D721Med (cell line): ENCODE data around the gene SYMPK.
"Not testable (repeated sequence)": the region's sequence is repeated elsewhere in the genome, so short reads cannot be mapped to it uniquely, and the experiment has no call there.

Source experiments
- DNase-seq: peaks from one replicate; pipeline ENCODE4 v3.0.0; 2011; ENCODE audit warnings: low spot score; ENCODE audit not compliant: insufficient read length
- FAIRE-seq: peaks from 2 replicates; lab custom pipeline; 2011; peaks lifted over from hg19 to GRCh38; lab: Jason Lieb, UNC
- TF ChIP-seq, protein P1 (sequence below): IDR thresholded peaks from 2 replicates; pipeline ENCODE4 v1.5.1; 2012; ENCODE audit warnings: mild to moderate bottlenecking, control low read depth; ENCODE audit not compliant: insufficient read depth; ENCODE audit errors: missing control alignments

SYMPK gene

DNA sequence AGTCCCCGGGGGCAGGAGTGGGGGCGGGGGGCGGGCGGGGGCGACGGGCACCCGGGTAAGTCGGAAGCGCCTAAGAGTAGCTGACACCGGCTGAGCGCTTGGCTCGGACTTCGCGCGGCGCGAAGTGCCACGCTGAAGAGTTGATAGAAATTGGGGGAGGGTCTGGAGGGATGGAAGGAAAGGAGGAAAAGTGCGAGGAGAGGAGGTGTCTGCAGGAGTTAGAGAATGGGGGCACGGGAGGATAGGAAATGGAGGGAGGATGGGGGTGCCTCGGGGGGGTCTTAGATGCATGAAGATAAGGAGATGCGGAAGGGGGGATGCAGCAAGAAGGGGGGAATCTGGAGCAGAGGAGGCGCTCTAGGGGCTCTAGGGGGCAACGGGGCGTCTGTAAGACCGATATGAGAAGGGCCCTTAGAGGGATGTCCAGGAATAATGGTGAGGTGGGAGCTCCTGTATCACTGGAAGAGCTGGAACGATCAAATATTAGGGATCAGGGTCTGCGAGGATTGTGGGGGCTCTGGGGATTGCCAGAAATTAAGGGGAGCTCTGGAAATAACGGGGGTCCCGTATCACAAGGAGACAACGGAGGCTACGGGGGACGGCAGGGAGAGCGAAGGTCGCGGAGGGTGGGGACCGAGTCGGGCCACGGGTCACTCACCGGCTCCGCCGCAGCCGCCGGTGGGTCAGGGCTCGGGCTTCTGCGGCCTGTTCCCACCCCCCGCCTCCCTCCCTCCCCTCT lies 39.1 kb upstream of the SYMPK start, which contains the start of gene MYPOP:
Gene MYPOP, minus strand, starts transcription at position 702 of the 739 bp plus-strand sequence. CDS start 840 bp downstream, outside the sequence.
- FAIRE-seq (no peak), DNase-seq (no peak)
- TF ChIP-seq, protein P1, sequence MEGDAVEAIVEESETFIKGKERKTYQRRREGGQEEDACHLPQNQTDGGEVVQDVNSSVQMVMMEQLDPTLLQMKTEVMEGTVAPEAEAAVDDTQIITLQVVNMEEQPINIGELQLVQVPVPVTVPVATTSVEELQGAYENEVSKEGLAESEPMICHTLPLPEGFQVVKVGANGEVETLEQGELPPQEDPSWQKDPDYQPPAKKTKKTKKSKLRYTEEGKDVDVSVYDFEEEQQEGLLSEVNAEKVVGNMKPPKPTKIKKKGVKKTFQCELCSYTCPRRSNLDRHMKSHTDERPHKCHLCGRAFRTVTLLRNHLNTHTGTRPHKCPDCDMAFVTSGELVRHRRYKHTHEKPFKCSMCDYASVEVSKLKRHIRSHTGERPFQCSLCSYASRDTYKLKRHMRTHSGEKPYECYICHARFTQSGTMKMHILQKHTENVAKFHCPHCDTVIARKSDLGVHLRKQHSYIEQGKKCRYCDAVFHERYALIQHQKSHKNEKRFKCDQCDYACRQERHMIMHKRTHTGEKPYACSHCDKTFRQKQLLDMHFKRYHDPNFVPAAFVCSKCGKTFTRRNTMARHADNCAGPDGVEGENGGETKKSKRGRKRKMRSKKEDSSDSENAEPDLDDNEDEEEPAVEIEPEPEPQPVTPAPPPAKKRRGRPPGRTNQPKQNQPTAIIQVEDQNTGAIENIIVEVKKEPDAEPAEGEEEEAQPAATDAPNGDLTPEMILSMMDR, result no peak

DNA sequence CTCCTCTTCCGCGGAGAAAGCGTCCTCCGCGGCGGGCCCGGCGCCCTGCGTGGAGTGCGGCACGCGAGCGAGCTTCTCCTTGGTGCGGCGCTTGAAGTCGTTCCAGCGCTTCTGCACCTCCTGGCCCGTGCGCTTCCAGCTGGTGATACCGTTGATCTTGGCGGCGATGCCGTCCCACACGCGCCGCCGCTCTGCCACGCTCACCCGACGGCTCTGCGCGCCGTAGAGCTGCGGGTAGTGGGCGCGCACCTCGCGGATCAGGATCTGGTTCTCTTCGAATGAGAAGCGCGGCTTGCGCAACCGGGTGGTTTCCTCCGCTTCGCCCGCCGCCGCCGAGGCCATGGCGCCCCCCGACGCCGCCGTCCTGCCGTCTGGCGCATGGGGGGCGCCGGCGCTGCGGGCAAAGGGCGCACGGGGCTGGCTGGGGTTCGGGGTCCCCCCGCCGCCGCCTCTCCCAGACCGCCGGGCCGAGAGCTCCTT lies 38.5 kb upstream of the SYMPK start:
- TF ChIP-seq, protein P1, result no peak
- DNase-seq (no peak), FAIRE-seq (no peak)

DNA sequence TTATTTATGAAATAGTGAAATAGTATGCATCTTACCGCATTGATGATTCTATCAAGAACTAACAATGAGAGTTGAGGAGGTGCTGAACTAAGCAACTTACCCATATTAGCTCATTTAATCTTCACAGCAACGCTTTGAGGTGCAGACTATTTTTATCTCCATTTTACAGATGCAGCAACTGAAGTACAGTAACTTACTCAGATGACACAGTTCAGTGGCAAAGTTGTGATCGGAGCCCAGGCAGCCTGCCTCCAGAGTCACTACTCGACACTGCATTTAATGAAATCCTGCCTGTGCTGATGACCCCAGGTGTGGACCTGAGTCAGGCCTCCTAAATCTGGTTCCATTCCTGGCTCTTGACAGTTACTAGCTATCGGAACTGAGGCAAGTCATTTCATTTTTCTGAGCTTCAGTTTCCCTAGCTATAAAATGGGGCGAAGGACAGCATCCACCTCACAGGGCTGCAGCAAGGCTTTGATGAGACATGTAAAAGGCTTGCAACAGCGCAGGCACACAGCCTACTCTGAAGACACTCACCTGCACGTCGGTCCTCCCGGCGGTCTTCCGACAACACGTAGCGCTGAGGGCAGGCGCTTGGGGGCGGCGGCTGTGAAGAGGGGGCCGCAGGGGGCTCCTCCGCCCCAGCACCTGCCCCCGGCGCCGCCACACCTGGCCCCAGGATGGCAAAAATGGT lies 37.9 kb upstream of the SYMPK start:
- FAIRE-seq, result no peak
- TF ChIP-seq, protein P1, result no peak
- DNase-seq, result no peak

DNA sequence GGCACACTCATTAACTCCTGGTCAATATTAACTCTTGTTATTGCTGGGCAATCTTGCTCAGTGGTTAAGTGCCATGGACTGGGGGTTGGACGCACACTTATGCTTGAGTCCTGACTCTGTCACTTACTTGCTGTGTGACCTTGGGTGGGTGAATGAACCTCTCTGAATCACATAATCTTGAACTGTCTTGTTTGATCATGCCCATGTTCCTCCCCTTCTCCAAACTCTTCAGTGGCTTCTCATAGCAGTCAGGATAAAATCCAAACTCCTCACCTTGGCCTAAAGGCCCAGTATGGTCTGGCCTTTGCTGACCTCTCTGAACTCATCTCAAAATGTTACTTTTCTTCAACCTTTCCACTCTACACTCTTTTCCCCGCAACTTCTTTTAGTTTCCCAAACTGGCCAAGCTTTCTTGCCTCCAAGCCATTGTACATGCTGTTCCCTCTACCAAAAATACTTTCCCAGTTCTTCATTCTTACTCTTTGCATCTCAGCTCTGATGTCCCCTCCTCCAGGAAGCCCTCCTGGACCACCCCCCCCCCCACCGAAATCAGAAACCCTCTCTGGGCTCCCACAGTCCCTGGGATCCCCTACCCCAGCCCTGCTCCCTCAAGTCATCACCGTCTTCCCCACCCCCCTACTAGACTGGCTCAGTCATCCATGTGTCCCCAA lies 37.1 kb upstream of the SYMPK start:
- no peak for FAIRE-seq
- no peak for DNase-seq
- TF ChIP-seq, protein P1, result no peak

DNA sequence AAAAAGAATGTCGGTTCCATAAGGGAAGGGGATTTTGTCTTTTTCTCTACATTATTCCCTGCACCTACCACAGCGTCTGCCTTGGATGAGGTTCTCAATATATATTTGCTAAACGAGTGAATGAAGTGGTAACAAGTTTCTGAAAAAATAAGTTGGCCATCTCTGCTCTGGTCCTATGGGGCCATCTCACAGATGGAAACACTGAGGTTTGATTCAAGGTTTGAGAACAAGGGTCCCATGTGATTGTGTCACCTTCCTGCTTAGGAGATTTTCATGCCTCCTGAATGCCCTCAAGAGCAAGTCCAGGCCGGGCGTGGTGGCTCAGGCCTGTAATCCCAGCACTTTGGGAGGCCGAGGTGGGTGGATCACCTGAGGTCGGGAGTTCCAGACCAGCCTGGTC lies 36.3 kb upstream of the SYMPK start:
- TF ChIP-seq, protein P1, result no peak

DNA sequence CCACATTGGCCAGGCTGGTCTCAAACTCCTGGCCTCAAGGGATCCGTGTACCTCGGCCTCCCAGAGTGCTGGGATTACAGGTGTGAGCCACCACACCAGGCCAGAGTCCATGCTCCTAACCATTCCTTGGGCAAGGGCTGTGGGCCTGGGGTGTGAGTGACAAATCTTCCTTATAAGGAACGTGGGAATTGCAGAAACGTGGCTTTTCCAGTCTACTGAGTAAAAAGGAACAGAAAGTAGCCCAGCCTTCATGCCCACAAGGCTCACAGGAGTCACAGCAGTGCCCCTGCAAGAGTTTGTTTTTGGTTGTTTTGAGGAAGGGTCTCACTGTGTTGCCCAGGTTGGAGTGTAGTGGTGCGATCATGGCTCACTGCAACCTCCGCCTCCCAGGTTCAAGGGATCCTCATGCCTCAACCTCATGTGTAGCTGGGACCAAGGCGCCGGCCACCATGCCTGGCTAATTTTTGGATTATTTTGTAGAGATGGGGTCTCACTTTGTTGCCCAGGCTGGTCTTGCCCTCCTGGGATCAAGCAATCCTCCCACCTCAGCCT lies 34.4 kb upstream of the SYMPK start:
- TF ChIP-seq, protein P1, result no peak
- DNase-seq, result no peak
- FAIRE-seq, result no peak

More for the DNA sequence above, 36.3 kb upstream of the SYMPK start:
- FAIRE-seq (no peak), DNase-seq (no peak)

DNA sequence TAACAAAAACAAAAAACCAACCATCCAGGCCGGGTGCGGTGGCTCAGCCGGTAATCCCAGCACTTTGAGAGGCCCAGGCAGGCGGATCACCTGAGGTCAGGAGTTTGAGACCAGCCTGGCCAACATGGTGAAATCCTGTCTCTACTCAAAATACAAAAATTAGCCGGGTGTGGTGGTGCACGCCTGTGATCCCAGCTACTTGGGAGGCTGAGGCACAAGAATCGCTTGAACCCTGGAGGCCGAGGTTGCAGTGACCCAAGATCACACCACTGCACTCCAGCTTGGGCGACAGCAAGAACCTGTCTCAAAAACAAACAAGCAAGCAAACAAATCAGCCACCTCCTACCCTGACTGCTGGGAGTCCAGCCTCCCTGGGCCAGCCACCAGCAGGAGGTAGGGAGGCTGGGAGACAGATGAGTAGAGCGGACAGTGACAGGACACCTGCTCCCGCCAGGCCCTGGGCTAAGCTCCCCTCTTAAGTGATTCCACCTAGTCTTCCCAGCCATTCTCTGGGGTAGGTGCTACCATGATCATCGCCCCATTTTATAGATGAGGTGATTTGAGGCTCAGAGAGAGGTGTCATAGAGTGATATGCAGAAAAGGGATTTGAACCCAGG lies 33.1 kb upstream of the SYMPK start:
- DNase-seq, FAIRE-seq: not testable (repeated sequence)
